GM18870 (cell line): ENCODE data around the gene SF3B3.
"Not testable (repeated sequence)": the region's sequence is repeated elsewhere in the genome, so short reads cannot be mapped to it uniquely, and the experiment has no call there.

Experiments used
- ATAC-seq: cut with Tn5 transposase; IDR thresholded peaks from one replicate; pipeline ENCODE4 v1.9.1; 2021; ENCODE audit warnings: moderate library complexity; ENCODE audit not compliant: unreplicated experiment

Gene SF3B3

DNA sequence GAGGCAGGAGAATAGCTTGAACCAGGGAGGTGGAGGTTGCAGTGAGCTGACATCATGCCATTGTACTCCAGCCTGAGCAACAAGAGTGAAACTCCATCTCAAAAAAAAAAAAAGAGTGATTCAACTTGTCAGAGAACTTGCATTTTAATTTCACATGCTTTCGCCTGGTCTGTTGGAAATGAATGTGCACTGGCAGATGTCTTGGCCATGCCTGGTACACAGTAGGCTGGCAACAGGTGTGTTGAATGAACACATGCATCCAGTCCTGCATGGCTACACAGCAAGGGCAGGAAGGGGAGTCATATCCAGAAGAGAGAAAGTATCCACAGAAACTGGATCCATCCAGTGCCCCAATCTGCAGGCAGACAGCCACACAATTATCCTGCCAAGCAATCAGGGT, 11.8 kb upstream of the SF3B3 start:
- no peak for ATAC-seq

DNA sequence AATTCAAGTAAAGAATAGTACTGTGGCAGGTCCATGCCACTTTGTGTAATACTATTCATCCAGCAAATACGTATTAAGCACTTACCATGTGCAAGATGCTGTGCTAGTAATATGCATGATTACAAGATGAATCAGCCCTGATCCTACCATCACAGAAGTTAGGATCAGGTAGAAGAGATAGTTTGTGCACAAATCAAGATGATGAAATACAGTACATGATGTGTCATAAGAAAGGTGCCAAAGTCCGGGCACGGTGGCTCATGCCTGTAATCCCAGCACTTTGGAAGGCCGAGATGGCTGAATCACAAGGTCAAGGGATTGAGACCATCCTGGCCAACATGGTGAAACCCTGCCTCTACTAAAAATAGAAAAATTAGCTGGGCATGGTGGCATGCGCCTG, 11.2 kb upstream of the SF3B3 start:
- no peak for ATAC-seq

DNA sequence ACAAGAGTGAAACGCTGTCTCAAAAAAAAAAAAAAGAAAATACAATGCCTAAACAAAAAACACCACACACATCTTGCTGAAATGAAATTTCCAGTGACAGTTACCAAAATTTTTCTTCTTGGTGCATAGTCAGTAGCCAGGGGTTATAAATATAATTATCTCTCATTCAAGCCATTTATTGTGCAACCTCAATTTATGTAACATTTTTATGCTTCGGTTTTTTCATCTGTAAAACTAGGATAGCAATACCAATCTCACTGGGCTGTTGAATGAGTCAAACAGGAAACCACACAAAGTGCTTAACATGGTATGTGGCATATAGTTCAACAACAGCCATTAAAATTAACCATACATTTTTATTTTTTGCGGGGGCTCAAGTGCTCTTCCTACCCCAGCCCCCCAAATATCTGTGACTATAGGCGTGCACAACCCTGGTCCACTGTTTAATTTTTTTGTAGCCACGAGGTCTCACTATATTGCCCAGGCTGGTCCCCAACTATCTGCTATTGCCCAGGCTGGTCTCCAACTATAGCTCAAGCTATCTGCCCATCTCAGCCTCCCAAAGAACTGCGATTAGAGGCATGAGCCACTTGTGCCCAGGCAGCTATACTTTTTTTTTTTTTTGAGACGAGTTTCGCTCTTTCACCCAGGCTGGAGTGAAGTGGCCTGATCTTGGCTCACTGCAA, 2.9 kb upstream of the SF3B3 start:
- ATAC-seq: no peak

DNA sequence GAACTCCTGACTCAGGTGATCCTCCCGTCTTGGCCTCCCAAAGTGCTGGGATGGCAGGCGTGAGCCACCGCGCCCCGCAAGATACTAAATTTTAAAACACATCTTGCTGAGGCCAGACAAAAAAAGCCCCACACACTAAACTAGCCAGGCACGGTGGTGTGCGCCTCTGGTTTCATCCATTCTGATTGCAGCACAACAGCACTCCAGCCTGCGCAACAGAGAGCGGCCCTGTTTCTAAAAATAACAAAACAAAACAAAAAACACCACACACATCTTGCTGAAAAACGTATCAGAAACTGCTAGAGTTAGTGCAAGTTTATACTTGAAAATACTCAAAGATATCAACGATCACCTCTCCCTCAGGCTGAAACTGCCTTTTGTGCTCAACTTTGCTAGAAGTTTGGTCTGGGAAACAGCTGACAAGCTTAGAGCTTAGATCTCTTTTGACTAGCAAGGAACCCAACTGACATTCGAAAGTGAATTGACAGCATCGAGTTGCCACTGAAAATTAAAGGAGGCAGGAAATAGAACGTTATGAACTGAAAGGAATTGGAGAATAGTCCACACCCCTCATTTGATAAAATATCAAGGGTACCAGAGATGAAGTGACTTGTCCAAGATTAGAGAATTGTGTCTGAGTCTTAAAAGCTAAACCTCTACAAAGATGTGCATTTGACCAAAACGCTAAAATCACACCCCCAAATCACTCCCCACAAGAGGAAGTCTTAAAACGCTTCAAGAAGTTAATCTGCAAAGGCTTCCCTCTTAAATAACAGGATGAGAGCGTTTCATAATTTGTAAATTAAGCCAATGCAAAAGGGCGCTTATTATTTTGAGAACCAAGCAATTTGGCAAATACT, 1.2 kb upstream of the SF3B3 start:
- no peak for ATAC-seq

DNA sequence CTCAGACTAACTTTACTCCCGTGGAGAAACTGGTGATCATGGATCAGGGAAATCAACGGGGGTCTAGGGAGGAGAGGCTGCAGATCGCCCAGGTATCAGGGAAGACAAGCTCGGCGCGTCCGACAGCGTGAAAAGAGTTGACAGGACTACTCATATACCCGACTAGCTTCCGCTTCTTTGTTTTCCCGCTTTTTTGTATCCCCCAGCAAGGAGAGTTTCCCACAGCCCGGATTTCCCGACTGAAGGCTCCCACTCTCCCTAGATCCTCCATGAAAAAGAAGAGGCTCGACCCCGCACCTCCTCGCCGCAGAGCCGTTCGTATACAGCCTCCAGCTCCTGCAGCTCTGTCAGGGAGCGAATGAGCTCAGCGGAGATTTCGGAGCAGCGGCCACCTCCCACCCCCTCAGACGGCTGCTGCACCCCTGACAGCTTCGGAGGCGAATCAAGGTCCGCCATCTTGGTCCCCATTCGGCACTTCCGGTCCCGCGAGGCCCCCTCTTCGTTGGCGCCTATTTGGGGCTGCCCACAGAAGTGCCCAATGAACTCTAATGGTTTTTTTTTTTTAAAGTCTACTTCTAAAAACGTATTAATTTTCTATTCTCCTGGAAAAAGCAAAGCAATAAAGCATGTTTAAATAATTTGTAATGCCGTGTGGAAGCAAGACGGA, 407 bp upstream of the SF3B3 start, which contains the start of gene COG4:
Gene COG4, minus strand, starts transcription at position 479 of the 667 bp plus-strand sequence. Its CDS starts 11 bp downstream, at position 468.
- peak; percentile 34 for ATAC-seq

DNA sequence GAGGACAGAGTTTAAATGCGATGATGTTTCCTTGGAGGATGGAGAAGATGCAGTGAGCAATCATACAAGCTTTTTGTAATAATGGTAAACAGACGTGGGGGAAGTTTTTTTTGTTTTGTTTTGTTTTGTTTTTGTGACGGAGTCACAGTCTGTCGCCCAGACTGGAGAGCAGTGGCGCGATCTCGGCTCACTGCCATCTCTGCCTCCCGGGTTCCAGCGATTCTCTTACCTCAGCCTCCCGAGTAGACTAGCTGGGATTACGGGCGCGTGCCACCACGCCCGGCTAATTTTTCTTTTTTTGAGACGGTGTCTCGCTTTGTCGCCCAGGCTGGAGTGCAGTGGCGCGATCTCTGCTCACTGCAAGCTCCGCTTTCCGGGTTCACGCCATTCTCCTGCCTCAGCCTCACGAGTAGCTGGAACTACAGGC, 796 bp downstream of the SF3B3 start:
- not testable (repeated sequence) for ATAC-seq

DNA sequence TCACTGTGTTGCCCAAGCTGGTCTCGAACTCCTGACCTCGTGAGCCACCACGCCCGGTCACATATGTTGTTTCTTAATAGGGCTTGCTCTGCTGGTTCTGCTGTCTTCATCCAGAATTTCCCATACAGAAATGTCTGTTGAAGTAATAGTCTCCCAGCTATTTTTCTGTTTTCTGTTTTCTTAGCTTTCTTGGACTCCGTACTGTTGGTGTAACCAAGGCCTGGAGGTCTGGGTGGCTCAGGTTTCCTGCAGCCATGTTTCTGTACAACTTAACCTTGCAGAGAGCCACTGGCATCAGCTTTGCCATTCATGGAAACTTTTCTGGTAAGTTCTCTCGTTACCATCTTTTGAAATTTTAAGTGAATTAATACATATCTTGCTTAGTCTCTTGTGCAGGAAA, 2.8 kb downstream of the SF3B3 start:
- no peak for ATAC-seq

DNA sequence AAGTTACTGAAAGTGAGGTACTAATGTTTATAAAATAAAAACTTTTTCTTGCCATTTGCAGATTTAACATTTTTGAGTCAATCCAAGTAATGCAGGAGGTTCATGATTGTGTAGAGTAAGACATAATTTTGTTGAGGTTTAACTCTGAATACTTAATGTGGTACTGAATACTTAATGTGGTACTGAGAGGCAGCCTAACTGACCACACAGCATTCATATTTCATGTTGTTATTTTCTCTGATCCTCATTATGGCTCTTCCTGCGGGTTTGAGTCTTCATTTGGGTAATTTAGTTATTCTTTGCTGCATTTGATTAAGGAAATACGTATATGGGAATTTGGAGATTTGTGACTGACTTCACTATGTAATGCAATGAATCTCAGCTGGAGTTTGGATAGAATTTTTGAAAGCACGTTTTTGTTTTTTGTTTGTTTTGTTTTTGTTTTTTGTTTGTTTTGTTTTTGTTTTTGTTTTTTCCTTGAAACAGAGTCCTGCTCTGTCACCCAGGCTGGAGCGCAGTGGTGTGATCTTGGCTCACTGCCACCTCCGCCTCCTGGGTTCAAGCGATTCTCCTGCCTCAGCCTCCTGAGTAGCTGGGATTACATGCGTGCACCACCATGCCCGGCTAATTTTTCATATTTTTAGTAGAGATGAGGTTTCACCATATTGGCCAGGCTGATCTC, 3.8 kb downstream of the SF3B3 start:
- ATAC-seq: no peak

DNA sequence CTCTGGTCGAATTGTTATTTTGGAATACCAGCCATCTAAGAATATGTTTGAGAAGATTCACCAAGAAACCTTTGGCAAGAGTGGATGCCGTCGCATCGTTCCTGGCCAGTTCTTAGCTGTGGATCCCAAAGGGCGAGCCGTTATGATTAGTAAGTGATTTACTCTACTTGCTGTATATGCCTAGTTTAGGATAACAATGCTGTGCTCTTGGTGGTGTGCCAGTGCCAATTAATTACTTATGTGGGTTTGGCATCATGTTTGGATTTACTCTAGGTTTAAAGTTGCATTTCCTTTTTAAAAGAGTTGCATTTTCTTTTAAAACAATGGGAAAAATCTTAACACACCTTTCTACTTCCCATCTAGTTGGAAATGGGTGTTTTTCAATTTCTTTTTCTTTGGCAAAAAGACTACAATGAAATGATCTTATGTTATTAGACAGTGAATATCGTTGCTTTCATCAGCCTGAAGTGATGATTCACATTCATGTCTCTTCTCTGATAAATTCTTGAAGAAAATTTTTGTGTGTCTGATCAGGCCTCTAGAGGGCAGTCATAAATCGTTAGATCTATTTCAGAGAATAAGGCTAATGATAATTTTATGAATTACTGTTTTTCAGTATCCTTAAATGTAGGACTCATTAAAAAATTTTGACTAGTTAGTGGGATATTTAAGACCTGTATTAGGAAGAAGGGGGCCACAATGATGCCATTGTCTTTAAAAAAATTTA, 5.6 kb downstream of the SF3B3 start:
- ATAC-seq: no peak

DNA sequence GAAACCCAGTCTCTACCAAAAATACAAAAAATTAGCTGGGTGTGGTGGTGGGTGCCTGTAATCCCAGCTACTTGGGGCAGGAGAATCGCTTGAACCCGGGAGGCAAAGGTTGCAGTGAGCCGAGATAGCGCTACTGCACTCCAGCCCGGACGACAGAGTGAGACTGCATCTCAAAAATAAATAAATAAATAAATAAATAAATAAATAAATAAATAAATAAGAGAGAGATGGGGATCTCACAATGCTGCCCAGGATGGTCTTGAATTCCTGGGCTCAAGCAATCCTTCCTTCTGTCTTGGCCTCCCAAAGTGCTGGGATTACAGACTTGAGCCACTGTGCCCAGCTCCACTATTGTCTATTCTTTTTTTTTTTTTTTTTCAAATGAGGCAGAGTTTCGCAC, 6.3 kb downstream of the SF3B3 start:
- not testable (repeated sequence) for ATAC-seq

DNA sequence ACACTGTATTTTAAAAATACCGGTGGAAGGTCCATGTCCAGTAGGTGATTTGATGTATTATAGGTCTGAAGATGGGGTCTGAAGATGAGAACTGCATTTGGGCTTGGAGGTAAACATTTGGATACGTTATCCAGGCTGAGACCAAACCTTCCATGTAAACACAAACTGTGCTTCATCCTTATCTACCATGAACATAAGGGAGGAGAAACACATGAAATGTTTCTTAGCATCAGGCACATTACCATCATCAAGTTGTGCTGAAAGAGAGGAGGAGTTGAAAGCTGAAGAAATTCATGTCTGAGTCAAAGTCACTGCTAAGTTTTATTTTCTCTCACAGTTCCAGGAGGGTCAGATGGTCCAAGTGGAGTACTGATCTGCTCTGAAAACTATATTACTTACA, 11.4 kb downstream of the SF3B3 start:
- no peak for ATAC-seq

DNA sequence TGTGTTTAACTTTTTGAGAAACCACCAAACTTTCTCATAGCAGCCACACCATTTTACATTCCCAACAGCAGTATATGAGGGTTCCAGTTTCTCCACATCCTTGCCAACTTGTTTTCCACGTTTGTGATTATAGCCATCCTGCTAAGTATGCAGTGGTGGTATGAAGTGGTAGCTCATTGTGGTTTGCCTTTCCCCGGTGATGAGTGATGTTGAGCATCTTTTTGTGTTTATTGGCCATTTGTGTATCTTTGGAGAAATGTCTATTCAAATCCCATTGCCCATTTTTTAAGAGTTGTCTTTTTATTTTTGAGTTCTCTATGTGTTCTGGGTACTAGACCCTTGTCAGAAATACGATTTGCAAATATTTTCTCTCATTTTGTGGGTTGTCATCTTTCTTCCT, 17.4 kb downstream of the SF3B3 start:
- no peak for ATAC-seq

DNA sequence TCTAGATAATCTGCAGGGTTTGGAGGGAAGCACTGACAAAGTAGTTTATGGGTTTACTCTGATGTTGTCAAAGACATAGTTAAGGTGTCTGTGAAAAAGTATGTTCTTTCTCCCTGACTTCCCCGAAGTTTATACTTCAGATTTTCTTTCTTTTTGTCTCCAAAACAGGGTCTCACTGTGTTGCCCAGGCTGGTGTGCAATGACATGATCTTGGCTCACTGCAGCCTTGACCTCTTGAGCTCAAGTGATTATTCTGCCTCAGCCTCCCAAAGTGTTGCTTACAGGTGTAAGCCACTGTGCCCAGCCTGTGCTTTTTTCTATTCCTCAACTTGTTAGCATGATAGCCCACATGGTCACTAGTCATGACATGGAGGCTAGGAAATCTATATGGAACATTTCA, 20.9 kb downstream of the SF3B3 start:
- ATAC-seq: no peak

DNA sequence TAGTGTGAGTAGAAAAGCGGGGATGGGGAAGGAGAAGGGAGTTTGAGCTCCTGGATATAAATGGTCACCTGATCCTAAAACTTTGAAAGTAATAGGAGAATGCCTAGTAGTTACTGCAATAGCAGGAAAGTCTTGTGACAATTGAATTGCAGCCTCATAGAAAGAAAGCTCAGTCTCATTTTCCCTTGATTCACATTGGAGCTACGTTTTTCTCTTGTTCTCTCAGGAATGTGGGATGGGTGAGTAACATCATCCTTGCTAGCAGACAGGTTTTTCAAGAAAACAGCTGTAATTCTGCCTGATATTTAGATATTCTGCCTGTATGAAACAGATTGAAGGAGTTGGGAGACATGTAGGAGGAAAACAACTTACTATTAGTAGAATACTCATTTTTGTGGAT, 25.3 kb downstream of the SF3B3 start:
- no peak for ATAC-seq

DNA sequence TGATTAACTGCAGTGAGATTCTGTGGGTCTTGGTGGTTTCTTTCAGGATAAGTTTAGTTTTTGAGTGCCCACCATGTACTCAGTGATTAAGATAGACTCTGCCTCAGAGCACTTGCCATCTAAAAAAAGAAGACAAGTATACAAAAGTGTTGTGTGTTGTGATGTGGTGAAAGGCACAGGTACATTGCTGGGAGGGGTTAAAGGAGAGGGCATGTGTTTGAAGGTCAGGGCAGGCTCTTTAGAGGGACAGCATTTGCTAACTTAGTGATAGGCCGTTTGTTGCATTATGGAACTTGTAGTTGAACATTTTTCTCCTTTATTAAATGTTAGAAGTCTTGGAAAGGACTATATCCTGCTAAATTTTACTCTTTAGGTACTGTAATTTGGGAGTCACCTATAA, 26.5 kb downstream of the SF3B3 start:
- ATAC-seq: no peak

DNA sequence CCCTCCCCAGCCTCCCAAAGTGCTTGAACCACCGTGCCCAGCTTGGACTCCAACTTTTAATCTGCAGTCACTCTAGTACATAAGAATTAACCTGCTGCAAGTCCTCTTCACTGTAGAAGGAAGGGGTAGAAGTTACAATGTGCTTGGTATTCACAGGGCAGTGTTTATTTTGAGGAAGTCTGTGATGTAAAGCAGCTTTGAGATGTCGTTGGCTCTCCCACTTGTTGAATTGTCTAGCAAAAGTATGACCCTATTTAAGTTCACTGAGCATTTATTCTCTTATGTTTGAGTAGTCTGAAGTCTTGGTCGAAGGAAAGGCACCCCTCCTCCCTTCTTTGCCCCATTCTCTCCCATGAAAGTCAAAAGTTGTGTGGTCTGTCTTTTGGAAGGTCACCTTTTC, 28.2 kb downstream of the SF3B3 start:
- ATAC-seq: no peak

DNA sequence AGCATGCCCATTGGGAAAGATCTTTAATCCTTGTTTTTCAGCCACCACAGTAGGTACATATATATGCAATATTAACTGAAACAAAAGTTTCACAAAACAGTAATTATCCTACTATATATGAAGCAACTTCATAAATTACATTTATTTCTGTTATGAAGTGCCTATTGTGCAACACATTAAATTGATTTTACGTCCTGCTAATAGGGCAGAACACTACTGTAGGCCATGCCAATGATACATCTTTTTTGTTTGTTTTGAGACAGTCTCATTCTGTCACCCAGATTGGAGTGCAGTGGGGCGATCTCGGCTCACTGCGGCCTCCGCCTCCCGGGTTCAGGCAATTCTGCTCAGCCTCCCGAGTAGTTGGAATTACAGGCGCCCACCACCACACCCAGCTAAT, 29.1 kb downstream of the SF3B3 start:
- ATAC-seq: no peak

DNA sequence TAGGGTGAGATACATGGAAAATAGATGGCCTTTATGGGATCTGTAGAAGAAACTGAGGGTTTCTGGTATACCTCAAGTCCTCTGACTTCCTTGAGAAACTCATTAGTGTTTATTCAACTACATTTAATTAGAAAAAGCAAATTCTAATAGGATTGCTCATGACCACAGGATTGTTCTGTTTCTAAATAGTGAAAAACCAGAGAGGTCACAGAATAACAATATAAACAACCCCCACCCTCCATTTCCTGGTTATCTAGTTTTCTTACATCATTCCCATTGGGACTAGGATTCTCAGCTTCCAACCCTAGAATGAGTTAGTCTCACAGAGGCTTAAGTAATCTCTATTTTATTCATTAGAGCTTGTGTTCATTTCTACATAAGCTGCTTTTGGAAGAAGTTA, 30.0 kb downstream of the SF3B3 start:
- ATAC-seq: no peak

DNA sequence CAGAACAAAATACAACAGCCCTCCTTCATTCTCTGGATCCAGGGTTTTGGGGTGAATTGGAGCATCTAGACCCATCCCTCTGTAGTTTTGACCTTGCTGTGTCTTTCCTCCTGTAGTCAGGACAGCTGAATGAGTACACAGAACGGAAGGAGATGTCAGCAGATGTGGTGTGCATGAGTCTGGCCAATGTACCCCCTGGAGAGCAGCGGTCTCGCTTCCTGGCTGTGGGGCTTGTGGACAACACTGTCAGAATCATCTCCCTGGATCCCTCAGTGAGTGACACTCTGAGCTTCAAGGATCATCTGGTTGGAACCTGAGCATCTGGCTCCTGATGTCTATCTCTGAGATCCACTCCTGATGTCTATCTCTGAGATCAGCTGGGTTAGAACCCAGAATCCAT, 32.4 kb downstream of the SF3B3 start:
- no peak for ATAC-seq

DNA sequence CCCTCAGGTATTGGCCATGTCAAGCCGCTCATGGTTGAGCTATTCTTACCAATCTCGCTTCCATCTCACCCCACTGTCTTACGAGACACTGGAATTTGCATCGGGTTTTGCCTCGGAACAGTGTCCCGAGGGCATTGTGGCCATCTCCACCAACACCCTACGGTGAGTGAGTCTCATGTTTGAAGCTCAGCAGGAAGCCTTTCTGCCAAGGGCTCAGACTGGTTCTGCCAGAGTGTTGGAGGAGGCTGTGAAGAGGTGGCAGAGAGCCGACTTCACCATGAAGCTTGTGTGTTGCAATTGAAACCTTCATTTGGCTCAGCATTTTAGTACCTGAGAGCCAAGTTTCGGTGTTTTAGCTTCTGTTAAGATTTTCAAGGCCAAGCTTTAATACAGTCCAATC, 38.0 kb downstream of the SF3B3 start:
- no peak for ATAC-seq

DNA sequence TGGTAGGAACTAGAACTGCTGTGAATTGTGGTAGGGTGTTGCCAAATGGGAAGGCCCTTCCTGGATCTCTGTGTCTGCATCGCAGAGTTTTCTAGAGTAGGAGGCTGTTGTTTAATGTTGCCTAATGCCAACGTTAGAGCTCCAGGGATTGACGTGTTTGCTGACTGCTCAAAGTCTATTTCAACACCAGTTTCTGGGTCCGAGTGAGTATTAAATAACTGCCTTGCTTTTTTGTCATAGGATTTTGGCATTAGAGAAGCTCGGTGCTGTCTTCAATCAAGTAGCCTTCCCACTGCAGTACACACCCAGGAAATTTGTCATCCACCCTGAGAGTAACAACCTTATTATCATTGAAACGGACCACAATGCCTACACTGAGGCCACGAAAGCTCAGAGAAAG, 40.0 kb downstream of the SF3B3 start:
- ATAC-seq: no peak
